Sciatic nerve (tissue), 2 donors: Measurements from ENCODE around the gene HSD3B7. TPM values are rescaled to one million over a fixed set of nuclear protein-coding genes. Genes with fewer than 3 reads are reported as not detected.

Experiments used
- ATAC-seq: fragments of 200-7000 bp; cut with Tn5 transposase; one replicate; pipeline ENCODE4 v1.9.1; 2020; ENCODE audit warnings: mild to moderate bottlenecking, moderate library complexity
- DNase-seq: peaks from one replicate; pipeline ENCODE4 v3.0.0-alpha.2; 2020; ENCODE audit warnings: low spot score
- intact Hi-C: fragments of 100-400 bp; cut with DNase I; formaldehyde crosslinking; loops from one replicate; pipeline ENCODE4 v1.14.2; 2022
- total RNA-seq: library from RNA; stranded (reverse); fragmentation: NEBNext Ultra II Directional; extraction: Animal tissue kit (Norgen Biotek cat#: 25700); gene quantifications from one replicate; pipeline ENCODE4 v1.2.1, GENCODE V29; 2021
- donor health status: DM: no; HTN: no; CAD: no.
- donor health status: DM: no; HTN: no; CAD: no.

Gene HSD3B7
- total RNA-seq, 1 donor from 2014 or later, result 16.3 TPM

GRCh38 chr16:30996324-30996984, 11.4 kb downstream of the HSD3B7 start:
- ATAC-seq (peak; percentile 46), DNase-seq (no peak)
- intact Hi-C loops, result no loop called here

GRCh38 chr16:30996985-30997724, 12.1 kb downstream of the HSD3B7 start:
- intact Hi-C loops, result no loop called here
- DNase-seq (peak; percentile 90), ATAC-seq (peak; percentile 95)

GRCh38 chr16:30997725-30998711, 13.0 kb downstream of the HSD3B7 start:
- DNase-seq (no peak), ATAC-seq (peak; percentile 4)
- intact Hi-C loops, result no loop called here

- DNase-seq, result no peak
- intact Hi-C loops, result no loop called here
Observed at GRCh38 chr16:30998852-30999761, 14.1 kb downstream of the HSD3B7 start.

GRCh38 chr16:31000671-31001382, 15.8 kb downstream of the HSD3B7 start:
- intact Hi-C loops, result no loop called here
- DNase-seq, result no peak
- no peak for ATAC-seq

More at GRCh38 chr16:30998852-30999761, 14.1 kb downstream of the HSD3B7 start:
- ATAC-seq, result no peak

GRCh38 chr16:31001507-31002249, 16.7 kb downstream of the HSD3B7 start:
- ATAC-seq (no peak), DNase-seq (no peak)
- intact Hi-C loops, result no loop called here

GRCh38 chr16:31002250-31002700, 17.3 kb downstream of the HSD3B7 start:
- intact Hi-C loops, result no loop called here
- DNase-seq (no peak), ATAC-seq (no peak)

GRCh38 chr16:31002862-31003341, 17.9 kb downstream of the HSD3B7 start:
- ATAC-seq, result no peak
- DNase-seq, result no peak
- intact Hi-C loops, result no loop called here

- intact Hi-C loops, result no loop called here
- no peak for DNase-seq
- no peak for ATAC-seq
Observed at GRCh38 chr16:31003744-31004143, 18.7 kb downstream of the HSD3B7 start.

- ATAC-seq (no peak), DNase-seq (no peak)
- intact Hi-C loops, result no loop called here
Observed at GRCh38 chr16:31004658-31005057, 19.7 kb downstream of the HSD3B7 start.

GRCh38 chr16:31005350-31006085, 20.5 kb downstream of the HSD3B7 start:
- ATAC-seq (no peak), DNase-seq (no peak)
- intact Hi-C loops, result no loop called here

- DNase-seq (no peak), ATAC-seq (no peak)
- intact Hi-C loops, result no loop called here
Observed at GRCh38 chr16:31006086-31006385, 21.0 kb downstream of the HSD3B7 start.

GRCh38 chr16:31006589-31006988, 21.6 kb downstream of the HSD3B7 start:
- ATAC-seq (no peak), DNase-seq (no peak)
- intact Hi-C loops, result no loop called here

GRCh38 chr16:31007684-31008083, 22.7 kb downstream of the HSD3B7 start:
- DNase-seq (no peak), ATAC-seq (no peak)
- intact Hi-C loops, result no loop called here

- DNase-seq, result no peak
- ATAC-seq, result no peak
- intact Hi-C loops, result no loop called here
Observed at GRCh38 chr16:31008149-31008548, 23.1 kb downstream of the HSD3B7 start.

- ATAC-seq (no peak), DNase-seq (no peak)
- intact Hi-C loops, result no loop called here
Observed at GRCh38 chr16:31008551-31008950, 23.5 kb downstream of the HSD3B7 start.

- intact Hi-C loops, result no loop called here
- DNase-seq, result no peak
- ATAC-seq, result no peak
Observed at GRCh38 chr16:31009120-31009519, 24.1 kb downstream of the HSD3B7 start.
